DMS114 treated with DMSO at 0.1 percent for 48 hours (cell line): ENCODE measurements around the gene SLAMF7.
"Not testable (repeated sequence)": the region's sequence is repeated elsewhere in the genome, so short reads cannot be mapped to it uniquely, and the experiment has no call there.

Experiments used
- DNase-seq: peaks from one replicate; lab custom pipeline; 2025; ENCODE audit not compliant: unreplicated experiment; lab: John Stamatoyannopoulos, UW

SLAMF7 gene

DNA sequence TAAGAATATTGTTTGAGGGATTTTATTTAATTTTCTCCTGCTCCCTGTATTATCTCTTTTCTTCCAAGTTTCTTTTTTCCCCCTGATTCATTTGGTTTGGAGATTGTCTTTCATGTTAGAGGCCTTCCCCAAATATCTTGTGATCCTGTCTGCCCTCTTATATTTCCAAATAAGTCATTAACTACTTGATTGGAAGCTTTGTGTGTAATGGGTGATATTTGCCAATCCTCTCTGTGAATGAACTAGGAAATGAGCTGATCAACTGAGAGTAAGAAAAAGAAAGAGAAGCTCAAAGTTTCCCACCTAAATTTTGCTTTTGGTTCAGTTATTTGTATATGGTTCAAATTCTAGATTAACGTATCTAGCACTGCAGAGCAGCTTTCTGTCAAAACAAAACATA is 33.3 kb downstream of the SLAMF7 start:
- DNase-seq = no peak

DNA sequence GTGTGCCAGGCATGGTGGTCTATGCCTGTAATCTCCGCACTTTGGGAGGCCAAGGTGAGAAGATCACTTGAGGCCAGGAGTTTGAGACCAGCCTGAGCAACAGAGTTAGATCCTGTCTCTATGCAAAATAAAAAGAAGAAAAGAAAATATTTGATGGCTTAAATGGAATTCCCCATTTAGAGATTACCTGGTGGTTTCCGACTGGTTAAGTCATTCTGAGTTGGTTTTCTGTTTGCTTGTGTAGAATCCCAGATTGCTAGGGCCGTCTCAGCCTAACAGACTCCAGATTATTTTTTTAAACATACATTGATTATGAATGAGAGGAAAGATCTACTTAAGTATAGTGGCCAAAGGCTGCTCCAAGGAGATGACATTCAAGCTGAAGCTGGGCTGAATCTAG is 34.0 kb downstream of the SLAMF7 start:
- no peak for DNase-seq

DNA sequence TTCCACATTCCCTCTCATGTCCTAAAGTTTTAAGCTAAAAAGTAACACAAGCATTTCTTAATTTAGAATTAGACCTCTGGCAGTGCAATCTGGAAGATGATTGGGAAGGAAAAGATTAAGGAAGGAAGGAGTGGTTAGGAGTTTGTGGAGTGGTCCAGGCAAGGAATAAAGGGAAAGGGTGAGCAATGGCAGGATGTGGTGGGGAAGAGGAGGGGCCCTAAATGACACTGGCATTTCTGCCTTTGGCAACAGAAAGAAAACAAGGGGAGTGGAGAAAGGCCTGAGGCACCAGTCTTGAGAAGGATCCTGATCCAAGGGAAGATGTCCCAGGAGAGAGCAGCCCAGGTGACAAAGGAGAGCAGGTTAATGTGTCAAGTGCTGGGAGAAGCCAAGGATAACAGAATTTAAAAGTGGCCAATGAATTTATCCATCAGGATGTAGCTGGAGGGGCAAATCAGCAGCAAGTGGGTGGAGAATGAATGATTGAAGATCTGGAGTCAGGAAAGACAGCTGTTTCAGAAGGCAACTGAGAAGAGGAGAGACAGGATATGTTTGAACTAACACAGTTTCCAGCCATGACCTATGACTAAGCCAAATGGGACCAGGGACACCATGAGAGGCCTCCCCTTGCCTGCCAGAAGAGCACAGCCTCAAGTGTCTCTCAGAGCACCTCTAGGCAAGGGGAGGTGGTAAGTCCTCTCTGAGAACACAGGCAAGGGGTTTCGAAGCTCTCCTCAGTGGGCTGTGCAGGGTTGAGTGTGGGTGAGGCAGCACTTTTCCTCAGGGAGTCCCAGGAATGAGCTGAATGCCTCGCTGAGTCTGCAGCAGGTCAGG is 36.1 kb downstream of the SLAMF7 start:
- no peak for DNase-seq

DNA sequence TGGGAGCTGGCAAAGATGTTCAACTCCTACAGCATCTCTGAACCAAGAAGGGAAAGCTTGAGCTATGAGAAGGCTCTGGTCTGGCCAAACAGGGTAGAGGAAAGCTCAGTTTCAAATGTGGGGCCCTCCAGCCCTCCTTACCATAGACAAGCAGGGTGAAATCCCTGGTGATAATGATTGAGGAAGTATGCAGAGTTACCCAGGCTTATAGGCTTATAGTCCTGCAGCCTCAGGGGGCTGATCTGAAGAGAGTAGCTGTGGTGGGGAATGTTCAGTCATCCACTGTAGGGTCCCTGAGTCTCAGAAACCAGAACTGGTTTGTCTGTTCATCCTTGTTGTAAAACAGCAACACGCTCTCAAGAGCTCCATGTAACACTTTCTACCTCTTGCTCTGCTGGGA is 37.1 kb downstream of the SLAMF7 start:
- no peak for DNase-seq

DNA sequence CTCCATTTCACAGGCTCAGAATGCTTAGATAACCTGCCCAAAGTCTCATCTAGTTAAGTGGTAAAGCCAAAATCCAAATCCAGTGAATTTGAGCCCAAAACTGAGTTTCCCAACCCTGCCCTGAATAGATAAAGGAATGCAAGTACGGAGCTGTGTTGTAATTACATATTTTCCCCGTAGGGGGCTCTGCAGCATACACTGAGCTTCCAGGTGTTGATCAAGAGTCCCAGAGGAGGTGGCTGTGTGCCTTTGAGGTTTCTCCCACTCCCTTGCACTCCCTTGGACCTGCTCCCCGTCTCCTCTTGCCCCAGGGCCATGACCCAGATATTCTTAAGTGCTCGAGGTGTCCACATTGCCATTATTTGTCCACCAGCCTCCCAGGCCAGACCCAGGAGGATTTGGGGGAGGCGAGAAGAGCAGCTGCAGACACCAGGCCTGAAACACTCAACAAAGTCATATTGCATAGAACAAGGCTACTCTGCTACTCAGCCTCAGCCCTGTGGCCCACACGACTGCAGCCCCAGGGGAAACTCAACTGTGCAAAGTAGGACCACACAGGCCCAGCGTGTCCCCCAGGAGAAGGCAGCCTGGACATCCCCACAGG is 38.5 kb downstream of the SLAMF7 start:
- peak; percentile 12 for DNase-seq

DNA sequence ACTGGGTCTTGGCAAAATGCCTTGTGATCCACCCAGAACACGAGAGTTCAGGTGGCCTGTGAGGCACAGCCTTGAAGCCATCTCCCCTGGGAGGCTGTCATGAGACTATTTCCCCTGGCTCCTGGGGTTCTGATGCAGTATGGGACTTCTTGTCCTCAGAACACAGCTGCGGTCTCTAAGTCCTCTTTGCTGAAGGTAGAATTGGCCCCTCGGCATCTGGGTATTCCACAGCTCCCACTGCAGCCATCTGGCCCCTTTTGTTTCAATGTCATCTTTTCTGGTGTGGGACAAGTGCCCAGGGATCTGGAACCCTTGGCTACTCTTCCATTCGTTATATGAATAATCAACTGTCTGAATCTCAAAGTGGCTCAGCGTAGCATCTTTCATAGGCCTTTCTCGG is 39.9 kb downstream of the SLAMF7 start:
- DNase-seq = no peak

DNA sequence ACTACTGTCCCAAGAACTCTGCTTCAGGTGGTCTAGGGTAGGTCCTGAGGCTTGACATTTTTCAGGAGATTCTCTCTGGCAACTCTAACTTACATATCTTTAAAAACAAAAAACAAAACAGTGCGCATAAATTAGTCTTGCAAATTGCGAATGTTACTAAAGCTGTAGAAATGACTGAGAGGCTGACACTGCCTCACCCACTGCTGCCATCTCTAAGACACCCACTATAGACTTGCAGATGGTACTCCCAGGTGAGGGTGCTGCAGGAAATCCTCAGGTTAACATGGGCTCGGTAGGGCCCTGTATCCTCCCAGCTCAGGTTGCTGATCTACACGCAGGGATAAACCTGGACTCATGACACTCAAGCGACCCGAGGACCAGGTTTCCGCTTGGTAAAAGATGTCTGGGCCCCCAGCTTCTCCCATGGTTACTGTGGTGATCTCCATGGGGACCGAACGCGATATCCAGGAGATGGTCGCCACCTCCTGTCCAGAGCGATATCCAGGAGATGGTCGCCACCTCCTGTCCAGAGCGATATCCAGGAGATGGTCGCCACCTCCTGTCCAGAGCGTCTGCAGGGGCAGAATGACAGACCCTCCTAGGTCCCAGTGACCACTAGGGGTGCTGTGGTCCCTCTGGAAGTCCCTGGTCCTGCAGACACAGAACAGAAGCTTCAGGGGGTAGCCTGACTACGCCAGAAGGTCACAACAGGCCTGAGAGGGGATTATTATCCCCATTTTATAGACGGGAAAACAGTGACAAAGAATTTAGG is 40.8 kb downstream of the SLAMF7 start:
- DNase-seq = peak; percentile 17

DNA sequence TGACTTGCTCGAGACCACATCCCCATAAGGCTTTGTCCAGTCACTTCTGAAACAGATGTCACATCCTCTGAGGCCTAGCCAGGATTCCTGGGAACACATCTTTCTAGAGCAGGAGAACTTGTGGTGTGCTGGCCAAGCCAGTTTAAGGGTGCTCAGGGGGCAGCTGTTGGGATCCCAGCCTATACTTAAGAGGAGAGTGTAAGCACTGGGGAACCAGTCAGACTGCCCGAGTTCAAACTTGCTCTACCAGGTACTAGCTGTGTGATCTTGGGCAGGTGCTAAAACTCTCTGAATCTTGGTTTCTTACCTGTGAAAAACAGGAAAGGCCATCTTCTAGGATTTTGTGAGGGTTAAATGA is 41.3 kb downstream of the SLAMF7 start:
- DNase-seq = no peak

DNA sequence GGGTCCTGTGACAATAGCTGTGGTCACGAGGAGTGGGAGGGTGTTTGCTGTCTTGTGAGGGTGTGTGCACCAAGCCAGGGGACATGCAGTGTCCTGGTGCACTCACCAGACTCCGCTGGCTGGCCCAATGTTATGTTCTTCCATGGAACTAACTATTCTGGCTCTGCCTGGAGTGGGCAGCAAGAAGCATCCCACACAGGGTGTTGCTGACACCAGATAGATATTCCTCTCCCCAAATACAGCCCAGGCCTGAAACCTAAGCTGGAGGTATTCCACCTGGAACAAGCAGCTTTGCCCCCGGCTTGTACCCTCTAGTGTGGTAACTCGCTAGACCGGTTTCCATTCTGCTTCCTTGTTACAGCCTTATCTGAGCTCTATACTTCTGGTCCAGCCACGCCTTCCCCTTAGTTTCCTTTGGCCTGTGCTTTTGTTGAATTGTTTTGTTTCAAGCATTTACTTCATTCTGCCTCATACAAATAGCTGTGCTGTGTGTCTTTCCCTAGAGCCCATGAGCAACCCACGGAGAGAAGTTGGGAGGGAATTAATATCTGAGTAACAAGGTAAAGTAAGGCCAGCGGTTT is 42.2 kb downstream of the SLAMF7 start:
- DNase-seq = no peak

DNA sequence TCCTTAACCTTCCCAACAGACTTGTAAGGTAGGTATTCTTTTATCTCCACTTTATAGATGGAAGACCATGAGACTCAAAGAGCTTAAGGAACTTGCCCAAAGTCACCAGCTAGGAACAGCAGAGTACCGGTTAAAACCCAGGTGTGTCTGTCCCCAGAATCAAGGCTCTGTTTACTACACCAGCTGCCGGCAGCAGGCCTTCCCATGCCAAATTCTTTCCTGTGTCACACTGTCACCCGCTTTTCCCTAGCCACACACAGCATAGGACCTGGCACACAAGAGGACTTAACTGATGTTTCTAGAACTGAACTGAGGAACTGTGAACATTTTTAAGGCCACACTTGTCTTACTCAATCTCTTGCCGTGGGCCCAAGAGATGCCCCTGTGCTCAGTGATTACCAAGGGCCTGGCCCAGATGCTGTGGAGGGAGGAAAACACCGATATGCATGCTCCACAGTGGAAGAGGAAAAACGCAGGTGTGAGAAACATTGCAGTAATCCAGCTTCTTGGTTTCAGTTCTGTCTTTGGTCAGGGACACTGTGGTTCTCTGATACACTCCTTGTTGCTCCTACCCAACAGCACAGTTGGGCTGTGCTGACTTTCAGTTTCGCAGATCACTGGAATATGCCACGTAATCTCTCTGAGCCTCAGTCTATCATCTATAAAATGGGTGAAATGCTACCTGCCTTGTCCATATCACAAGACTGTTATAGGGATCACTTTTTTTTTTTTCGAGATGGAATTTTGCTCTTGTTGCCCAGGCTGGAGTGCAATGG is 43.1 kb downstream of the SLAMF7 start:
- DNase-seq = no peak

DNA sequence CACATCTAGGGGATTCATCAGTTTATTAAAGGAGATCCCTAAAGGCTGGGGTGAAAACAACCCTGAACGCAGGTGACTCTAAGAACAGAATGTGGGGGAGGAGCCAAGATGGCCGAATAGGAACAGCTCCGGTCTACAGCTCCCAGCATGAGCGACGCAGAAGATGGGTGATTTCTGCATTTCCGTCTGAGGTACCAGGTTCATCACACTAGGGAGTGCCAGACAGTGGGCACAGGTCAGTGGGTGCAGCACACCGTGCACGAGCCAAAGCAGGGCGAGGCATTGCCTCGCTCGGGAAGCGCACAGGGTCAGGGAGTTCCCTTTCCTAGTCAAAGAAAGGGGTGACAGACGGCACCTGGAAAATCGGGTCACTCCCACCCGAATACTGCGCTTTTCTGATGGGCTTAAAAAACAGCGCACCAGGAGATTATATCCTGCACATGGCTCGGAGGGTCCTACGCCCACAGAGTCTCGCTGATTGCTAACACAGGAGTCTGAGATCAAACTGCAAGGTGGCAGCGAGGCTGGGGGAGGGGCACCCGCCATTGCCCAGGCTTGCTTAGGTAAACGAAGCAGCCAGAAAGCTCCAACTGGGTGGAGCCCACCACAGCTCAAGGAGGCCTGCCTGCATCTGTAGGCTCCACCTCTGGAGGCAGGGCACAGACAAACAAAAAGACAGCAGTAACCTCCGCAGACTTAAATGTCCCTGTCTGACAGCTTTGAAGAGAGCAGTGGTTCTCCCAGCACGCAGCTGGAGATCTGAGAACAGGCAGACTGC is 44.1 kb downstream of the SLAMF7 start:
- DNase-seq = not testable (repeated sequence)

DNA sequence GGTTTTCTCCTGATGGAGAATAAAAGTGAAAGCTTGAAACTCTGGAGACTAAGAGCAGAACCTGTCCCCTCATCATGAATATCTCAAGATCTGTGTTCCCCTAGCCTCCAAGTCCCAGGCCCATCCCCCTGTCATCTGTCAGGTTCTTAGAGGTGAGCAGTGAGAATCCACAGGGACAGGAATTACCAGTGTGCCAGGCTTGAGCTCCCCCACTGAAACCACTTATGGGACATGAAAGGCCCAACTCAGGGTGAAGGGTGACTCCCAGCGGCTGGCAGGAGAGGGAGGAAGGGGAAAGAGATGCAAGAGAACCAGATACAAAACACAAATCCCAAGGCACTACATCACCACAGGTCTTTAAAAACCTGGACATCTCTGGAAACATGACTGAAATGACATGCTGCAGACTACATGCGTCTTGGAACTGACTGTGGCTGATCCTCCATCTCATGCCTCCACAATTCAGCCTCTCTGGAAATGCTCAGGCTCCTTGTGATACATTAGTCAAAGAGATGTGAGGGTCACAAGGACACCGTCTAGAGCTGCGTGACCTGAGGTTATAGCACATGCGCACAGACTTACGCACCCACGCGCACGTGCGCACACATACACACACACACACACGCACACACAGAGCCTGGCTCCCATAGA is 50.1 kb downstream of the SLAMF7 start:
- no peak for DNase-seq

DNA sequence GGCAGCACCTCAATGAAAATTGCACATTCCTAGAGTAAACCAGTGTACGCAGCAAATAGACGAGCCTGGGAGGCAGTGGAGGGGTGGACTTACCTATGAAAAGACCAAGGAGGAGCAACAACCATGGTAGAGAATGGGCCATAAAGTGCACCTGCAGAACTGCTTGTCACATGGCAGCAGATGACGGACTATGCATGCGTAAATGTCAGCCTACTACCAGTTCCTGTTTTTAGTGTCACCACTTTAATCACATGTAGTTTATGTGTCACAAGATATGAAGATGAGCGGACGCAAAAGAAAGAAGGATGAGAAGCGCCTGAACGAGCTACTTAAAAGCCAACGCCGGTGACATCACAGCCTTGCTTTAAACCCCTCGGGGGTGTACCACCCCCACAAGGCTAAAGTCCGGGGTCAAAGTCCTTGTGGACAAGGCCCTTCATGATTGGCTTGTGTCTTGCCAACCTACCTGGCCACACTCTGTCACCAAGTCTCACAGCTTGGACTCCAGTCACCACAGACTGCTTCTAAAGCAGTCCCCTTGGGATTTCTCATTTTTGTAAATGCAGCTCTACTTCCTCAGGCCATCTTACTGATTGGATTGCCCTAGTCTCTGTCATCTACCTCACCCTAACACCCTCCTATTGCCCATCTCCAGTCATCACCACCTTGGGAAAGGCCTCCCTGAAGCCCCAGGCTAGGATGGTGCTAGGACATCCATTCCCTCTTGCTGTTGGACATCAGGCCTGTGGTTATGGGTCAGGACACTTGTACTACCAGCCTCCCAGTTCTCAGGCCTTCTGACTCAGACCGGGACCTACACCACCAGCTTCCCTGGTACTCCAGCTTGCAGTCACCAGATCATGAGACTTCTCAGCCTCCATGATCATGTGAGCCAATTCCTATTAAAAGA is 50.9 kb downstream of the SLAMF7 start:
- DNase-seq = no peak

DNA sequence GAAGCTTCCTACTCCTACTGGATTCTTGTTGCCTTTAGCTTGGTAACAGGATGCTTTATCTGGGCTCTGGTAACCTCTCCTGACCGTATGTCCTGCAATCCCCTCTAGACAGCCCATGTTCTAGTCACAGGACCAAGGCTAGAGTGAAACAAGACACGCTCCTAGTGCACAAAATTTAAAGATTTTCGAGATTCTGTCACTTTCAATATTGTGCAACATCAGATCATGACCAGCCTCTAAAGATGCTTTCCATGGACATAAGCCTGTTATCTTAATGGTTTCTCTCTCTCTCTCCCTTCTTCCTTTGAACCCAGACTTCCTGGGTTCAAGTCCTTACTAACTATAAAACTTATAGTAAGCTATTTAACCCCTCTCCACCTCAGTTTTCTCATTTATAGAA is 55.3 kb downstream of the SLAMF7 start:
- DNase-seq = no peak

DNA sequence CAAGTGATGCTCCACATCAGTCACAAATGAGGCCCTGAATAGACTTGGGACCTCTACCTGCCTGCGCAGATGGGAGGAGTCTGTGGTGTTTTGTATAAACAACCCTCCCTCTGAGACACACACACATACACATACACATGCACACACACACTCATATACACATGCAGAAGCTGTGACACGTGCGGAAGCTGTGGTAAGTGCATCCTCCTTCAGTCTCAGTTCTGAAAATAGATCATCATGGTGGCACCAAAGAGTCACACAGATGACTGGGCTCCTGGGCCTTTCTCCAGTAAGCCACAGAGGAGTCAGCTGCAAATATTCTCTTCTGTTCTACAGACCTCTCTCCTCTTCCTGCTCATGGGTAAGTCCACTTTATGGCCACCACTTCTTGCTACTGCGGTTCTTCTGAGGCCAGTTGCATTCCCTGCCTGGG is 56.9 kb downstream of the SLAMF7 start, which contains the start of gene LY9:
Gene LY9, plus strand, starts transcription at position 224 of the 433 bp plus-strand sequence. Its CDS starts 14 bp downstream, at position 238.
- DNase-seq = no peak

DNA sequence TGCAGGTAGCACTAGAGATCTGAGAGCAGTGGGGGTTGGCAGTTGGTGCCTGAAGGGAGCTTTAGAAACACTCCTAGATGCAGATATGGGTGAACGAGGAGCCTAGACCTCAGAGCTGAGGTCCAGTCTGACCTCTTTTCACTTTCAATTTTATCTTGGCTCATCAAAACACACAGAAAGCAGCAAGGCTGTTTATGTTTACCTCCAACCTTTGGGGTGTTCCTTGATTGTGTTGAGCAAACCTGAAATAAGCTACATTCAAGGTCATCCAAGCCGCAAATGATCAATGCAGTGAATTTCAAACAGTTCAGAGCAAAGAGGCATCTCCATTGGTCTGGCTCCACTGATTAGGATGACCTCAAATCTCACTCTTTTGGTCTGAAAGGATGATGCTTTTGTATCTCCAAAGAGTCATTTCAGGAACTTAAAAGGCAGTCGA is 58.2 kb downstream of the SLAMF7 start:
- no peak for DNase-seq

DNA sequence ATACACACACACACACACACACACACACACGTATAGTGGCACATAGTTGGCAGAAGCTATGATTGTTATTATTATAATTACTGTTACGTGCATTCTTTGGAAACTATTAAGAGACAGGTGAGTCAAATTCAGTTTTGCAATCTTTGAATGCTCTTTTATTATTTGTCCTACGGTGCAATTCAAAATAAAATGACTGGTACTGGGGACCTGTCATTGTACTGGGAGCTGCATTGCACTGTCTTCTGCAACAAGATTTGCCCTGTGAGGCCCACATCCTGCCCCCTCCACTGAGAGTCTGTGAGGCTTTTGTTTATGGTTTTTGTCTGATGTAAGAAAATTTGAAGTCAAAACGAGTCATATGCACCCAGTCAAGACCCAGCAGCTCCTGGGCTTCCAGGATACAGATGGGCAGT is 58.8 kb downstream of the SLAMF7 start:
- no peak for DNase-seq

DNA sequence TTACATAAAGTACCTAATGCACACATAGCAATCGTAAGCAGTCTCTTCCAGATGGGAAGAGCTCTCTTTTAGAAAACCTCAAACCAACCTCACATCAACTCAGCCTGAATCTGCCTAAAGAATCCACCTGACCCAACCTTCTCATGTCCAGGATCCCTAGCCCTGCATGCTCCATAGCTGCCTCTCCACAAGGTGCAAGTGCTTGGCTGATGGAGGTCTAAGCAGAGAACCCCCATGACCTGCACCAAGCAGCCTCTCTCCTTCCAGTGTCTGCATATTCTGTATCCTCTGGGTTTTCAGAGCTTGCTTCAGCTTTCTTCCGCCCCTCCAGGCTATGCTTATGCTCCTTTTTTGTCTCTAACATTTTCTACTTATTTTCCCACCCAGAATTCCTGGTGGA is 59.4 kb downstream of the SLAMF7 start:
- no peak for DNase-seq
